Measurements from ENCODE around the gene OR6C76. TPM values are rescaled to one million over a fixed set of nuclear protein-coding genes. Genes with fewer than 3 reads are reported as not detected.

Gene OR6C76
- total RNA-seq, result not detected in 2 replicates

GRCh38 chr12:55425954-55426353 lies at the start of gene OR6C76:
Gene OR6C76 (plus strand): TSS chr12:55426254. CDS start chr12:55426254, 0 bp downstream.

GRCh38 chr12:55400229-55400628 lies 25.8 kb upstream of the OR6C76 start, which contains the start of gene OR6C65:
Gene OR6C65 (plus strand): TSS chr12:55400529. CDS start chr12:55400529, 0 bp downstream.

GRCh38 chr12:55443776-55444175 lies 17.7 kb downstream of the OR6C76 start, which contains the start of gene OR6C2:
Gene OR6C2 (plus strand): TSS chr12:55444076. CDS start chr12:55452214, 8,138 bp downstream.

GRCh38 chr12:55470088-55470829 lies 44.2 kb downstream of the OR6C76 start, which contains the start of gene OR6C70:
Gene OR6C70 (minus strand): TSS chr12:55470138. CDS start chr12:55470138, 0 bp downstream.

Other genes with a start within 250 kb of the OR6C76 start
- gene OR10A7, start 205.2 kb upstream of the OR6C76 start, total RNA-seq, result not detected in 2 replicates
- not detected in 2 replicates for gene OR6C74, start 181.6 kb upstream of the OR6C76 start, total RNA-seq
- not detected in 2 replicates for gene OR6C6, start 129.7 kb upstream of the OR6C76 start, total RNA-seq
- gene OR6C1, start 111.9 kb upstream of the OR6C76 start, total RNA-seq, result not detected in 2 replicates
- not detected in 2 replicates for gene OR6C3, start 95.5 kb upstream of the OR6C76 start, total RNA-seq
- gene OR6C75, start 63.3 kb upstream of the OR6C76 start, total RNA-seq, result not detected in 2 replicates
- gene OR6C65, start 25.7 kb upstream of the OR6C76 start, total RNA-seq, result not detected in 2 replicates
- gene OR6C2, start 17.8 kb downstream of the OR6C76 start, total RNA-seq, result not detected in 2 replicates
- not detected in 2 replicates for gene OR6C70, start 43.9 kb downstream of the OR6C76 start, total RNA-seq
- not detected in 2 replicates for gene OR6C68, start 66.1 kb downstream of the OR6C76 start, total RNA-seq
- not detected in 2 replicates for gene OR6C4, start 123.3 kb downstream of the OR6C76 start, total RNA-seq
- gene OR2AP1, start 146.2 kb downstream of the OR6C76 start, total RNA-seq, result not detected in 2 replicates
- gene OR10P1, start 210.6 kb downstream of the OR6C76 start, total RNA-seq, result not detected in 2 replicates